ENCODE measurements around the gene UPK3B. TPM values are rescaled to one million over a fixed set of nuclear protein-coding genes. Genes with fewer than 3 reads are reported as not detected.
"Not testable (repeated sequence)": the region's sequence is repeated elsewhere in the genome, so short reads cannot be mapped to it uniquely, and the experiment has no call there.

UPK3B gene
- total RNA-seq, result 1 to 10 TPM; 3.9 to 5.1 TPM

DNA sequence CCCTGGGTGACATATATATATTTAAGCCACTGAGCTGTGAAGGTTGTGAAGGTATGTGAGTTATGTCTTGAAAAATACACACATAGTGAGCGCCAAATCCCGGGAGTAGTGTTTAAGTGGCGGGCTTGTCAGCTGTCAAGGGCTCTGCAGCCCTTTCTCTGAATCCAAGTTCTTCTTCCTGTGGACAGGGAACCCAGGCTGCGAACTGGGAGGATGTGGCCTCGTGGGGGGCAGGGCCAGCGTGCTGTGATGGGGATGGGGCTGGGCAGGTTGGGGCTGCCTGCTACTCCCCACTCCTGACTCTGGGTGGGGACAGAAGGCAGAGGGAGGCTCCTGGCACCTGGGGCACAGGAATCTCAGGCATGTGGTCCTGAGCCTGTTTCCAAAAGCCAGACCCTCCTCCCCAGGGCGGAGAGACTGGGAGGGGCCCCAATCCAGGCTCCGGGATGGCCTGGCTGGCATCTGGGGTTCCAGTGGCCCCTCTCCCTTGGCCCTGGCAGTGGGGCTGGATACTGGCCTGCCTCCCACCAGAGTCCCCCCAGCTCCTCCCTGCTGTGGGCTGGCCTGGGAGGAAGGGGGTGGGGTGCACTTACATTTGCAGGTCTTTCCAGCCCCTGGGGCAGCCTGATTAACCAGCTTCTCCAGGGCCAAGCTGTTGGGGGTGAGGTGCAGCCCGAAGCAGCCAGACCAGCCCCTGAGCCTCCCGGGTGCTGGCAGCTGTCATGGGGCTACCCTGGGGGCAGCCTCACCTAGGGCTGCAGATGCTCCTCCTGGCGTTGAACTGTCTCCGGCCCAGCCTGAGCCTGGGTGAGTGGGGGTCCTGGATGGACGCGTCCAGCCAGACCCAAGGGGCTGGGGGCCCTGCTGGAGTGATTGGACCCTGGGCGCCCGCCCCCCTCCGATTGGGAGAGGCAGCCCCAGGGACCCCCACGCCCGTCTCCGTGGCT lies at the start of gene UPK3B:
Gene UPK3B (plus strand): TSS at position 622 of the 947 bp plus-strand sequence. CDS start 101 bp downstream, at position 723.
- Histone ChIP-seq H3K4me1 (ENCODE audit: control insufficient read depth in 1 of 2, low read depth in 2 of 2) (no peaks in the 10 kb centered on the region), H3K27ac (no peak within 1 kb of the TSS), H3K27me3 (replicated peaks; ENCODE audit: insufficient read depth) (no peaks in the 10 kb centered on the region), H3K4me3 (no peak within 1 kb of the TSS), H3K36me3 (peaks cover 11% of the 10 kb centered on the region), H3K9me3 (no peaks in the 10 kb centered on the region)
- DNase-seq (ENCODE audit: low spot score) (no peak), ATAC-seq (ENCODE audit: insufficient number of reproducible peaks, low FRiP score, low read depth) (no peak)
- TF ChIP-seq, protein P1, sequence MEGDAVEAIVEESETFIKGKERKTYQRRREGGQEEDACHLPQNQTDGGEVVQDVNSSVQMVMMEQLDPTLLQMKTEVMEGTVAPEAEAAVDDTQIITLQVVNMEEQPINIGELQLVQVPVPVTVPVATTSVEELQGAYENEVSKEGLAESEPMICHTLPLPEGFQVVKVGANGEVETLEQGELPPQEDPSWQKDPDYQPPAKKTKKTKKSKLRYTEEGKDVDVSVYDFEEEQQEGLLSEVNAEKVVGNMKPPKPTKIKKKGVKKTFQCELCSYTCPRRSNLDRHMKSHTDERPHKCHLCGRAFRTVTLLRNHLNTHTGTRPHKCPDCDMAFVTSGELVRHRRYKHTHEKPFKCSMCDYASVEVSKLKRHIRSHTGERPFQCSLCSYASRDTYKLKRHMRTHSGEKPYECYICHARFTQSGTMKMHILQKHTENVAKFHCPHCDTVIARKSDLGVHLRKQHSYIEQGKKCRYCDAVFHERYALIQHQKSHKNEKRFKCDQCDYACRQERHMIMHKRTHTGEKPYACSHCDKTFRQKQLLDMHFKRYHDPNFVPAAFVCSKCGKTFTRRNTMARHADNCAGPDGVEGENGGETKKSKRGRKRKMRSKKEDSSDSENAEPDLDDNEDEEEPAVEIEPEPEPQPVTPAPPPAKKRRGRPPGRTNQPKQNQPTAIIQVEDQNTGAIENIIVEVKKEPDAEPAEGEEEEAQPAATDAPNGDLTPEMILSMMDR (IDR thresholded peaks at IDR 0.05), result no peak

DNA sequence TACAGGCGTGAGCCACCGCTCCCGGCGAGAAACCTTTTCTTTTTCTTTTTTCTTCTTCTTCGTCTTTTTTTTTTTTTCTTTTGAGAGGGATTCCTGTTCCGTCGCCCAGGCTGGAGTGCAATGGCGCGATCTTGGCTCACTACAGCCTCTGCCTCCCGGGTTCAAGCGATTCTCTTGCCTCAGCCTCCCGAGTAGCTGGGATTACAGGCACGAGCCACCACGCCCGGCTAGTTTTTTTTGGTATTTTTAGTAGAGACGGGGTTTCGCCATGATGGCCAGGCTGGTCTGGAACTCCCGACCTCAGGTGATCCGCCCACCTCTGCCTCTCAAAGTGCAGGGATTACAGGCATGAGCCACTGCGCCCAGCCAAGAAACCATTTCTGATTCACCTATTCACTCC lies 49.6 kb upstream of the UPK3B start:
- H3K36me3 ChIP-seq; H3K27ac ChIP-seq; H3K4me1 ChIP-seq (ENCODE audit: control insufficient read depth in 1 of 2, low read depth in 2 of 2); H3K4me3 ChIP-seq; ATAC-seq (ENCODE audit: insufficient number of reproducible peaks, low FRiP score, low read depth); H3K9me3 ChIP-seq; H3K27me3 ChIP-seq (replicated peaks; ENCODE audit: insufficient read depth); DNase-seq (ENCODE audit: low spot score): not testable (repeated sequence)

DNA sequence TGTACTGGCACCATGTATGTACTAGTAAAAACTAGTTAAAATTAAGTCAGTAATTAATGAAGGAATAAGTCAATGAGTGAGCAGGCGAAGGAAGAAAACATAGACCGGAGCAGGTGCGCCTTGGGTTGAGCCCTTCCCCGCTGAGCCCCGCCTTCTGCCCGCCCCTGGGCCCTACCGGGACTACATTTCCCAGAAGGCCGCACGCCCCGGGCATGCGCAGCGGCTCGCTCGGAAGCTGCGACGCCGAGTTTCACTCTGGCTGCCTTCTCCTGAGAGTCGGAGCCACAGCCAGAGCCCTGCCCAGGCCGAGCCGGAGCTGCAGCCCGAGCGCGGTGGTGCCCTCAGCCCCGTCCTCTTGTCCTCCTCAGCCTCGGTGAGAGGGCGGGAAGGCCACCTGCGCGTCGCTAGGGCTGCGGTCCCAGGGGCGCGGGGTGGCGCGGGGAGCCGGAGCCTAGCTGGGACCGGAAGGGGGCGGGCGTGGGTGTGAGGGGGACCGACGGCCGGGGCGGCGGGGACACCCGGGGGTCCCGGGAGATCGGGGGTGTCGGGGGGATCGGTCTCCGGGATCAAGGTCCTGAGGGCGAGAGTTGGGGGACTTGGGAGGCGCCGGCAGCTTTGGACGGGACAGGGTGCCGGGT lies 48.8 kb upstream of the UPK3B start, which contains the start of gene DTX2:
Gene DTX2 (plus strand): TSS at position 246 of the 638 bp plus-strand sequence. CDS start 18,801 bp downstream, outside the sequence.
- peak; percentile 96 for ATAC-seq (ENCODE audit: insufficient number of reproducible peaks, low FRiP score, low read depth)
- Histone ChIP-seq H3K27ac (peak within 1 kb of the TSS; percentile 47 to 56), H3K4me3 (peak within 1 kb of the TSS; percentile 72)
- not testable (repeated sequence) for DNase-seq (ENCODE audit: low spot score); H3K27me3 ChIP-seq (replicated peaks; ENCODE audit: insufficient read depth); H3K36me3 ChIP-seq; H3K9me3 ChIP-seq; H3K4me1 ChIP-seq (ENCODE audit: control insufficient read depth in 1 of 2, low read depth in 2 of 2)

DNA sequence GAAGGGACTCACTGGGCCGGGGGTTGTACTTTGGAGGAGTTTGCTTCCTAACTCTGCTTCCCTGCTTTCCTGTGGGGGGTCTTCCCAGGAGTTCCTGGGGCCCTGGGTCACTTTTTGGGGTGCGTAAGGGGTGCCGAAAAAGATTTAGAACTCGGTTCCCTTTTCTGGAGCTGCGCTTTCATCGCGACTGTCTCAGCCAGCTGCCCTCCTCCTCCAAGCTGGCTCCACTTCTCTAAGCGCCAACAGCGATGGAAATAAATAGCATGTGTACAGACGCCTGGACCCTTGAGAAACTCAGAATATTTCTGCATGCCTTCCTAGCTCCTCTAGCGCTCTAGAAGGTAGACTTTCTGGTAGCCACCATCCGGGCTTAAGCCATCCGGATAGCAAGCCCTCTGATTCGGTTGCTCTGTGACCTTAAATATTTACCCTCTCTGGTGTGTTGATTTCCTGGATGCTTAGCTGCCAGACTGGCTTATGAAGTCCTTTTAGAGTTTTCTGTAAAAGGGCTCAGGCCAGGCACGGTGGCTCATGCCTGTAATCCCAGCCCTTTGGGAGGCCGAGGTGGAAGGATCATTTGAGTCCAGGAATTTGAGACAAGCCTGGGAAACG lies 48.0 kb upstream of the UPK3B start:
- H3K36me3 ChIP-seq; ATAC-seq (ENCODE audit: insufficient number of reproducible peaks, low FRiP score, low read depth); H3K4me3 ChIP-seq; H3K4me1 ChIP-seq (ENCODE audit: control insufficient read depth in 1 of 2, low read depth in 2 of 2); DNase-seq (ENCODE audit: low spot score); H3K9me3 ChIP-seq; H3K27me3 ChIP-seq (replicated peaks; ENCODE audit: insufficient read depth); H3K27ac ChIP-seq: not testable (repeated sequence)

DNA sequence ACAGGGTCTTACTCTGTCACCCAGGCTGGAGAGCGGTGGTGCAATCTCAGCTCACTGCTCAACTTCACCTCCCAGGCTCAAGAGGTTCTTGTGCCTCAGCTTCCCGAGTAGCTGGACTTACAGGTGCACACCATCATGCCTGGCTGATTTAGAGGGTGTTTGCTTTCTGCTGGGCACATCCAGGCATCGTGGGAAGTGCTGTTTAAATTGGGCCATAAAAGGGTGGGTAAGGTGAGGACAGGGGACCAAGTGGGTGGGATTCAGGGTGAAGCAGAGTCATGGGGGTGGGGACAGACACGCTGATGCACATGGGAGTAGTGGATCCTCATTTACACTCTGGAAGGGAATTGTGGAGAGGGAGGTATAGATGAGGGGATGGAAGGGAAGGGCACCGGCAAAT lies 45.4 kb upstream of the UPK3B start:
- not testable (repeated sequence) for H3K36me3 ChIP-seq; H3K9me3 ChIP-seq; H3K27me3 ChIP-seq (replicated peaks; ENCODE audit: insufficient read depth); H3K27ac ChIP-seq; ATAC-seq (ENCODE audit: insufficient number of reproducible peaks, low FRiP score, low read depth); H3K4me1 ChIP-seq (ENCODE audit: control insufficient read depth in 1 of 2, low read depth in 2 of 2); DNase-seq (ENCODE audit: low spot score); H3K4me3 ChIP-seq

DNA sequence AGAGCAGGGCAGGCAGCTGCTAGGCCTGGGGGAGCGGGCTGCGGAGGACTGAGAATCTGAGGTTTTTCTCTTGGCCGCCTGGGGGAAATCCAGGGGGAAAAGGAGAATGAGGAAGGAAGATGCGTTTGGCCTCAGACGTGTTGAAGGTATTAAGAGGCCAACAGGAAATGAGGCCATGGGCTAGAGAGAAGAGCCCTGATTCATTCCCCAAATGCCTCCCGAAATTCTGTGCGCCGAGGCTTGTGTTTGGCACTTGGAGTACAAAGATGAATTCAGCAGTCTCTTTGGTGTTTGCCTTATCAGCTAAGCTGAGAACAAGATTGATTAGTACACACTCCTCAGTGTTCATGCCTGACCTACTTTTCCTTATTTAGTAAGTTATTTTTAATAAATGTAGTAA lies 44.4 kb upstream of the UPK3B start:
- H3K4me3 ChIP-seq; H3K4me1 ChIP-seq (ENCODE audit: control insufficient read depth in 1 of 2, low read depth in 2 of 2); H3K27me3 ChIP-seq (replicated peaks; ENCODE audit: insufficient read depth); H3K27ac ChIP-seq; ATAC-seq (ENCODE audit: insufficient number of reproducible peaks, low FRiP score, low read depth); H3K36me3 ChIP-seq; H3K9me3 ChIP-seq; DNase-seq (ENCODE audit: low spot score): not testable (repeated sequence)

DNA sequence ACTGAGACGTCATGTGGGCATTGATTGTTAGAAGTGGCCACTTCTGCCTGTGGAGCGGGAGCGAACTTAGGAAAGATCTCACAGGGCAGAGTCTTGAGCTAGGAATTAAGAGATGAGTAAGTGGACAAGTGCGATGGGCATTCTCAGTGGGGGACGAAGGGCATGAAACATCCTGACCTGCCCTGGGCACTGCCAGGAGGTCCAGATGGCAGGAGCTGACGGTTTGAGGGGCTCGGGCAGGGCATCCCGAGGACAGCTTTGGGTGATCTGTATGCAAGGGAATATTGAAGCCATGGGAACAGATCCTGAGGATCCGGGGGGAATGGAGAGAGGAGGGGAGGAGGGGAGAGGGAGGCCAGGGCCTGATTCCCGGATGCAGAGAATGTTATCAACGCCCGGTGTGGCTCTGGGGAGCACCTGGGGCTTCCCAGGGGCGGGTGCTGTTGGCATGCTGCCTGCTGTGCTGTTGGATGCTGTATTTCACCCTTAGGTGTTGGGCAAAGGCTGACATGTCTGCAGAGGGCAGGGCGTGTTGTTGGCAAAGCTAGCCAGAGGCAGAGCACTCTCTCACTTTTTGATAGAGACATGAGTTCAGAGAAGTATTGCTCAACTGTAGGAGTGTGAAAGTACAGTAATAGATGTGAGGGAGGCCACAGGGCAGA lies 42.5 kb upstream of the UPK3B start:
- not testable (repeated sequence) for DNase-seq (ENCODE audit: low spot score); H3K4me3 ChIP-seq; H3K27ac ChIP-seq; H3K9me3 ChIP-seq; ATAC-seq (ENCODE audit: insufficient number of reproducible peaks, low FRiP score, low read depth); H3K4me1 ChIP-seq (ENCODE audit: control insufficient read depth in 1 of 2, low read depth in 2 of 2); H3K27me3 ChIP-seq (replicated peaks; ENCODE audit: insufficient read depth); H3K36me3 ChIP-seq

DNA sequence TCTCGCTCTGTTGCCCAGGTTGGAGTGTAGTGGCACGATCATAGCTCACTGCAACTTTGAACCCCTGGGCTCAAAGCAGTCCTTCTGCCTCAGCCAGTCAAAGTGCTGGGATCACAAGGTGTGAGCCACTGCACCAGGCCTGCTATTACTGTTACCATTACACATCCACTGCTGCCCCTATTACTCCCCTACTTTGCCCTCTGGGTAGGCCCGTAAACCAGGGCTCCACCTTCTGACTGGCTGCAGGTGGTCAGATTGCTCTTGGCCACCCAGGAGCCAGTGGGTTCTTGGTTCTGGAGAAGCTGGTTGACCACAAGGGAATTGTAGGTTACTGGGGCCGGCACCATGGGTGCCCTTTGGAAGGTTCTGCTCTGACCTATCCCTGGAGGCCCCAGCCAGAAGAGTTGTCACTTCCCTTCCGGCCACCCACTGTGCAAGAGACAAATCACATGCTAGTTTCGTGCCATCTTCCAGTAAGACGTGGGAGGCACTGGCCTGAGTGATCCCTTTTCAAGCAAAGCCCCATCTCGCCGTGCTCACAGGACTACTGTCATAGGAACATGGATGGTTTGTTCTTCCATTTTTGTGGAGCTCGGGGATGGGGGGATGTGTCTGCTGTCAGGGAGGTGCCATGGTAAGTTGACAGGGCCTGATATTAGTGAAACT lies 38.7 kb upstream of the UPK3B start:
- DNase-seq (ENCODE audit: low spot score); H3K36me3 ChIP-seq; H3K4me1 ChIP-seq (ENCODE audit: control insufficient read depth in 1 of 2, low read depth in 2 of 2); H3K9me3 ChIP-seq; H3K4me3 ChIP-seq; H3K27ac ChIP-seq; ATAC-seq (ENCODE audit: insufficient number of reproducible peaks, low FRiP score, low read depth); H3K27me3 ChIP-seq (replicated peaks; ENCODE audit: insufficient read depth): not testable (repeated sequence)

DNA sequence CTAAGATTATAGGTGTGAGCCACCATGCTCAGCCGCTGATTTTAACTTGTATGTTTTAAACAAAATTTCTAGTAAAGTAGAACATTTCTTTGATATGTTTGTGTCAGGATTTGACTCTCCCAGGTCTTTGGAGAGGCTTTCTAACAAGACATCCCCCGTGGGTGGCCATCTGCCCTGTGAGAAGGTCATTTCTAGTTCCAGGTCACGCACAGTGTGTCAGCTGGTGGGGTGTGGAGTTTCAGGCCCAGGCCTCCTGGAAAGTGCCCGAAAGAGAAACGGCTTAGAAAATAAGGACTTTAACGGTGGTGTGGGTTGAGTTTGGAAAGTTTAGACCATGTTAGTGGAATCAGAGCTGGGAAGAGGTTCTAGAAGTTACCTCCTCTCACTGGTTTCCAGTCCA lies 37.3 kb upstream of the UPK3B start:
- H3K4me1 ChIP-seq (ENCODE audit: control insufficient read depth in 1 of 2, low read depth in 2 of 2); ATAC-seq (ENCODE audit: insufficient number of reproducible peaks, low FRiP score, low read depth); H3K36me3 ChIP-seq; H3K27ac ChIP-seq; H3K27me3 ChIP-seq (replicated peaks; ENCODE audit: insufficient read depth); DNase-seq (ENCODE audit: low spot score); H3K4me3 ChIP-seq; H3K9me3 ChIP-seq: not testable (repeated sequence)

DNA sequence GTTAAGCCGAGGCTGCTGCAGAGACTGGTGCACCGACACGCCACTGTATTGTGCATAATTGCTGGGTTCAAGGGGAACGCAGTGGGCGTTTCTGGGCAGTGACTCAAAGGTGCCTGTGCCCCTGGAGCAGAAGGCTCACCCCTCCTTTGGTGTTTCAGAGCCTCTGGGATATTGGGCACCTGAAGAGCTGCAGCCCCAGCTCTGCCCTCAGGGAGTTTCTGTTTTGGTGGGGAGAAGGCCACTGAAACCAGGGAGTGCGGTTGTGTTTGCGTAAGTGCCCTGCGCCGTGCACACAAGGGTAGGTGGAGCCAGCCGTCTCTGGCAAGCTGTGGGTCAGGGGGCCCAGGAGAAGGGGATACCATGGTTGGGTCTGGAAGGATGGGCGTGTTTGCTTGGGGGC lies 34.1 kb upstream of the UPK3B start:
- DNase-seq (ENCODE audit: low spot score); H3K27ac ChIP-seq; H3K4me1 ChIP-seq (ENCODE audit: control insufficient read depth in 1 of 2, low read depth in 2 of 2); H3K4me3 ChIP-seq; H3K27me3 ChIP-seq (replicated peaks; ENCODE audit: insufficient read depth); H3K36me3 ChIP-seq; ATAC-seq (ENCODE audit: insufficient number of reproducible peaks, low FRiP score, low read depth); H3K9me3 ChIP-seq: not testable (repeated sequence)
